ENCODE data around the gene CDC5L. TPM values are rescaled to one million over a fixed set of nuclear protein-coding genes. Genes with fewer than 3 reads are reported as not detected.
"Not testable (repeated sequence)": the region's sequence is repeated elsewhere in the genome, so short reads cannot be mapped to it uniquely, and the experiment has no call there.

Gene CDC5L
- total RNA-seq, 2 donors from 2014 or later, result 19.6 to 21.7 TPM

GRCh38 chr6:44441091-44441855, 53.8 kb downstream of the CDC5L start:
- DNase-seq (ENCODE audit: low spot score) (no peak), ATAC-seq (ENCODE audit: insufficient number of reproducible peaks, low FRiP score, low read depth) (no peak)
- H3K36me3 ChIP-seq, result peaks cover 6% of the 10 kb centered on the region
- no peaks in the 10 kb centered on the region for H3K27me3 ChIP-seq (replicated peaks; ENCODE audit: insufficient read depth)
- no peak overlapping the region for H3K27ac ChIP-seq
- no peak overlapping the region for H3K4me3 ChIP-seq
- H3K9me3 ChIP-seq, result peaks cover 8% of the 10 kb centered on the region
- H3K4me1 ChIP-seq (ENCODE audit: control insufficient read depth in 1 of 2, low read depth in 2 of 2), result peaks cover 0 to 3% of the 10 kb centered on the region in 2 donors
- no peak for TF ChIP-seq CTCF (IDR thresholded peaks at IDR 0.05)

GRCh38 chr6:44442236-44442635, 54.7 kb downstream of the CDC5L start:
- no peak for TF ChIP-seq CTCF (IDR thresholded peaks at IDR 0.05)
- Histone ChIP-seq H3K4me3 (no peak overlapping the region), H3K27me3 (replicated peaks; ENCODE audit: insufficient read depth) (no peaks in the 10 kb centered on the region), H3K9me3 (peaks cover 8% of the 10 kb centered on the region), H3K4me1 (ENCODE audit: control insufficient read depth in 1 of 2, low read depth in 2 of 2) (peaks cover 0 to 3% of the 10 kb centered on the region in 2 donors), H3K36me3 (peaks cover 6% of the 10 kb centered on the region), H3K27ac (no peak overlapping the region)
- ATAC-seq (ENCODE audit: insufficient number of reproducible peaks, low FRiP score, low read depth) (no peak), DNase-seq (ENCODE audit: low spot score) (no peak)

GRCh38 chr6:44442833-44443444, 55.4 kb downstream of the CDC5L start:
- no peak for DNase-seq (ENCODE audit: low spot score)
- TF ChIP-seq CTCF (IDR thresholded peaks at IDR 0.05), result no peak
- no peak overlapping the region for H3K27ac ChIP-seq
- no peak overlapping the region for H3K4me3 ChIP-seq
- H3K4me1 ChIP-seq (ENCODE audit: control insufficient read depth in 1 of 2, low read depth in 2 of 2), result peaks cover 0 to 3% of the 10 kb centered on the region in 2 donors
- no peaks in the 10 kb centered on the region for H3K27me3 ChIP-seq (replicated peaks; ENCODE audit: insufficient read depth)
- peaks cover 8% of the 10 kb centered on the region for H3K9me3 ChIP-seq
- peaks cover 12% of the 10 kb centered on the region for H3K36me3 ChIP-seq
- no peak for ATAC-seq (ENCODE audit: insufficient number of reproducible peaks, low FRiP score, low read depth)

GRCh38 chr6:44444853-44445252, 57.3 kb downstream of the CDC5L start:
- H3K4me3 ChIP-seq, result no peak overlapping the region
- no peak for TF ChIP-seq CTCF (IDR thresholded peaks at IDR 0.05)
- no peaks in the 10 kb centered on the region for H3K27me3 ChIP-seq (replicated peaks; ENCODE audit: insufficient read depth)
- no peaks in the 10 kb centered on the region for H3K4me1 ChIP-seq (ENCODE audit: control insufficient read depth in 1 of 2, low read depth in 2 of 2)
- DNase-seq (ENCODE audit: low spot score) (no peak), ATAC-seq (ENCODE audit: insufficient number of reproducible peaks, low FRiP score, low read depth) (no peak)
- no peak overlapping the region for H3K27ac ChIP-seq
- H3K9me3 ChIP-seq, result peaks cover 8% of the 10 kb centered on the region
- H3K36me3 ChIP-seq, result peaks cover 17% of the 10 kb centered on the region

GRCh38 chr6:44446626-44447300, 59.3 kb downstream of the CDC5L start:
- DNase-seq (ENCODE audit: low spot score), result no peak
- Histone ChIP-seq H3K4me1 (ENCODE audit: control insufficient read depth in 1 of 2, low read depth in 2 of 2) (peaks cover 0 to under 1% of the 10 kb centered on the region in 2 donors), H3K27me3 (replicated peaks; ENCODE audit: insufficient read depth) (no peaks in the 10 kb centered on the region), H3K36me3 (peaks cover 17% of the 10 kb centered on the region), H3K27ac (no peak overlapping the region), H3K4me3 (no peak overlapping the region), H3K9me3 (peaks cover 8% of the 10 kb centered on the region)
- ATAC-seq (ENCODE audit: insufficient number of reproducible peaks, low FRiP score, low read depth), result no peak
- TF ChIP-seq CTCF (IDR thresholded peaks at IDR 0.05), result no peak

- not testable (repeated sequence) for H3K27me3 ChIP-seq (replicated peaks; ENCODE audit: insufficient read depth); ATAC-seq (ENCODE audit: insufficient number of reproducible peaks, low FRiP score, low read depth); H3K4me3 ChIP-seq; H3K27ac ChIP-seq; DNase-seq (ENCODE audit: low spot score); H3K9me3 ChIP-seq
- H3K36me3 ChIP-seq, result peaks cover 17% of the 10 kb centered on the region
- peaks cover 4 to 11% of the 10 kb centered on the region in 2 donors for H3K4me1 ChIP-seq (ENCODE audit: control insufficient read depth in 1 of 2, low read depth in 2 of 2)
Observed at GRCh38 chr6:44449181-44449580, 61.7 kb downstream of the CDC5L start.
